Muscle of leg (tissue), 11 donors: ENCODE results near the gene ITGBL1. TPM values are rescaled to one million over a fixed set of nuclear protein-coding genes. Genes with fewer than 3 reads are reported as not detected.
A peak's percentile ranks its signal among the peaks of the same experiment; 100 is the strongest.

Experiments used
- DNase-seq: peaks from one replicate; pipeline ENCODE4 v3.0.0; 2013
- H3K27ac ChIP-seq: one replicate; pipeline ENCODE4 v1.5.1; 2013; ENCODE audit warnings: mild to moderate bottlenecking, low read length, control low read depth
- H3K27me3 ChIP-seq: one replicate; pipeline ENCODE4 v1.6.1; 2013; ENCODE audit warnings: low read length; ENCODE audit not compliant: control insufficient read depth, insufficient read depth
- H3K36me3 ChIP-seq: one replicate; pipeline ENCODE4 v1.6.1; 2013; ENCODE audit warnings: low read length; ENCODE audit not compliant: control insufficient read depth, insufficient read depth
- H3K4me1 ChIP-seq: one replicate; pipeline ENCODE4 v1.6.1; 2013; ENCODE audit warnings: low read length; ENCODE audit not compliant: control insufficient read depth, insufficient read depth
- H3K4me3 ChIP-seq: one replicate; pipeline ENCODE4 v1.5.1; 2013; ENCODE audit warnings: low read length, control low read depth
- H3K9me3 ChIP-seq: replicated peaks from 2 replicates; pipeline ENCODE4 v1.6.1; 2013; ENCODE audit warnings: low read depth, low read length; ENCODE audit not compliant: control insufficient read depth
- WGBS: methylation state at CpG from one replicate; pipeline ENCODE4 v1.1.5; 2013; ENCODE audit warnings: missing lambda C conversion rate; ENCODE audit not compliant: insufficient coverage; 5-methylcytosine and 5-hydroxymethylcytosine counted together
- polyA plus RNA-seq, 8 donors: library from polyadenylated mRNA; unstranded; fragments of 120-200 nt; gene quantifications; one replicate each; pipeline versions ENCODE4 v1.2.1 to v1.2.3, GENCODE V29; 2013; ENCODE audit warnings: inconsistent platforms in 1 of 8, low replicate concordance in 1 of 8; ENCODE audit not compliant: insufficient read length in 8 of 8, insufficient read depth in 1 of 8
- total RNA-seq: library from RNA; stranded (reverse); fragments of 120-200 nt; gene quantifications from one replicate; pipeline ENCODE4 v1.2.4, GENCODE V29; 2013

The ITGBL1 gene
- total and polyA plus RNA-seq, 9 donors, result 0.96 to 22.4 (median 3.3) TPM

- H3K36me3 ChIP-seq, result no peaks in the 10 kb centered on the region
- no peak overlapping the region for H3K27ac ChIP-seq
- H3K27me3 ChIP-seq, result no peaks in the 10 kb centered on the region
- 87% methylated on average over 2 of the region's 6 CpGs for WGBS
- DNase-seq, result no peak
- H3K9me3 ChIP-seq, result no peaks in the 10 kb centered on the region
- H3K4me1 ChIP-seq, result no peaks in the 10 kb centered on the region
- H3K4me3 ChIP-seq, result no peak overlapping the region
Measured at GRCh38 chr13:101755228-101755887, 302.9 kb downstream of the ITGBL1 start.

DNA sequence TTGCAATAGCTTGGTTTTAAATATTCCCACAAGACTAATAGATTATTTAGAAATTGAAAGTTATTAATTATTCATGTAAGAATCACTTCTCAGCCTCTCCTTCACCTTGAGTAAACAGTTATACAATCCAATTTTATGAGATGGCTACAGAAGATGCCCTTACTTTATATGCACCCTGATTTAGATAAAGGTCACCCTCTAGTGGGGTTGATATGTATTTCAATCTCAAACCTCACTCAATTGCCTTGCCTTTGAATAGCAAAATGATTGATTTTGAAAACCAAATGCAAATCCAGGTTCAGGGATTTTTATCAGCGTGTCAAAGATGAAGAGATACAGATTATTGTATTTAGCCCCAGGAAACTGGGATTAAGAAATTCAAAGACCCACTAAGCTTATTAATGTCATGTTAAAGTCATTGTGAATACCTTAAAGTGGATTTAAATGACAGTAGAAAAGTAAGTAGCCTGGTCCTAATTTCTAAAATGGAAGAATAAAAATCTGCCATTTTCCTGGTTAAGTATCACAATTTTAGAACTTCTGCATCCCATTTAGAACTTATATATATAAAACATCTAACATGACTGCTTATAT, 305.1 kb downstream of the ITGBL1 start:
- Histone ChIP-seq H3K4me3 (no peak overlapping the region), H3K27me3 (no peaks in the 10 kb centered on the region), H3K4me1 (no peaks in the 10 kb centered on the region), H3K27ac (no peak overlapping the region), H3K36me3 (no peaks in the 10 kb centered on the region), H3K9me3 (no peaks in the 10 kb centered on the region)
- WGBS, result no CpG with 5 or more reads among the region's 1 CpG
- peak; percentile 19 for DNase-seq

GRCh38 chr13:101763191-101763590, 310.7 kb downstream of the ITGBL1 start:
- no peak for DNase-seq
- WGBS, result no CpG with 5 or more reads among the region's 1 CpG
- H3K36me3 ChIP-seq, result no peaks in the 10 kb centered on the region
- no peaks in the 10 kb centered on the region for H3K9me3 ChIP-seq
- H3K4me3 ChIP-seq, result no peak overlapping the region
- no peak overlapping the region for H3K27ac ChIP-seq
- no peaks in the 10 kb centered on the region for H3K4me1 ChIP-seq
- H3K27me3 ChIP-seq, result no peaks in the 10 kb centered on the region

Other genes with a start within 250 kb of the ITGBL1 start
- 0.89 TPM for gene NALCN, start 36.2 kb upstream of the ITGBL1 start, total RNA-seq
- gene NALCN, start 36.2 kb upstream of the ITGBL1 start, polyA plus RNA-seq, result 1 to 10 TPM in 1 of 8 donors, under 1 TPM in 7; 0.24 to 1.2 (median 0.32) TPM